PC-3 (cell line): ENCODE measurements around the gene TPO.

ENCODE experiments used
- CTCF ChIP-seq: fragments of 300-600 bp; sonication (generic); conservative IDR thresholded peaks from 2 replicates; pipeline ENCODE4 v1.5.1; 2017; ENCODE audit warnings: antibody characterized with exemption, low read depth, mild to moderate bottlenecking, low read length
- EZH2 ChIP-seq: fragments of 300-600 bp; sonication (generic); IDR thresholded peaks from one replicate; pipeline ENCODE4 v1.6.1; 2017; ENCODE audit warnings: antibody characterized with exemption, mild to moderate bottlenecking, low read length; ENCODE audit not compliant: unreplicated experiment

GRCh38 chr2:1559589-1560175, 146.4 kb downstream of the TPO start:
- TF ChIP-seq CTCF (no peak), EZH2 (no peak)
